Left hindlimb (tissue), 1 donor: Measurements from ENCODE around the gene GMDS.

ENCODE experiments used
- DNase-seq: peaks from one replicate; pipeline ENCODE4 v3.0.0-alpha.2; 2018

Gene GMDS

GRCh38 chr6:1724616-1725015 is 520.8 kb downstream of the GMDS start:
- DNase-seq, result peak; percentile 44

GRCh38 chr6:1724124-1724523 is 521.3 kb downstream of the GMDS start:
- DNase-seq, result no peak

- no peak for DNase-seq
Observed at GRCh38 chr6:1722801-1723200, 522.6 kb downstream of the GMDS start.

GRCh38 chr6:1720620-1721322 is 524.6 kb downstream of the GMDS start:
- no peak for DNase-seq

- no peak for DNase-seq
Observed at GRCh38 chr6:1719922-1720321, 525.5 kb downstream of the GMDS start.

- DNase-seq, result no peak
Observed at GRCh38 chr6:1716868-1717267, 528.5 kb downstream of the GMDS start.

GRCh38 chr6:1716396-1716795 is 529.0 kb downstream of the GMDS start:
- DNase-seq, result no peak

GRCh38 chr6:1715336-1715735 is 530.1 kb downstream of the GMDS start:
- no peak for DNase-seq

GRCh38 chr6:1714654-1715053 is 530.8 kb downstream of the GMDS start:
- DNase-seq, result no peak

GRCh38 chr6:1713016-1713600 is 532.3 kb downstream of the GMDS start:
- DNase-seq, result peak; percentile 34

GRCh38 chr6:1712451-1712850 is 533.0 kb downstream of the GMDS start:
- no peak for DNase-seq

- DNase-seq, result no peak
Observed at GRCh38 chr6:1711136-1711535, 534.3 kb downstream of the GMDS start.

- no peak for DNase-seq
Observed at GRCh38 chr6:1709234-1709641, 536.2 kb downstream of the GMDS start.

GRCh38 chr6:1708820-1709219 is 536.6 kb downstream of the GMDS start:
- DNase-seq, result no peak

GRCh38 chr6:1708122-1708521 is 537.3 kb downstream of the GMDS start:
- no peak for DNase-seq

- no peak for DNase-seq
Observed at GRCh38 chr6:1705630-1706029, 539.8 kb downstream of the GMDS start.

GRCh38 chr6:1705183-1705582 is 540.2 kb downstream of the GMDS start:
- DNase-seq, result no peak

GRCh38 chr6:1704711-1705110 is 540.7 kb downstream of the GMDS start:
- no peak for DNase-seq

- DNase-seq, result no peak
Observed at GRCh38 chr6:1703923-1704322, 541.5 kb downstream of the GMDS start.

GRCh38 chr6:1703091-1703855 is 542.1 kb downstream of the GMDS start:
- no peak for DNase-seq

GRCh38 chr6:1702580-1703051 is 542.8 kb downstream of the GMDS start:
- DNase-seq, result no peak

GRCh38 chr6:1701668-1702353 is 543.6 kb downstream of the GMDS start:
- peak; percentile 56 for DNase-seq

GRCh38 chr6:1700278-1700967 is 545.0 kb downstream of the GMDS start:
- no peak for DNase-seq
